Mesenchymal stem cell (in vitro differentiated cells and primary cell): Measurements from ENCODE around the gene MACROD2.

Source experiments
- DNase-seq: peaks from one replicate; pipeline ENCODE4 v3.0.0-alpha.2; 2013
- H2AFZ ChIP-seq: one replicate; pipeline ENCODE4 v1.6.1; 2013; ENCODE audit warnings: low read depth, mild to moderate bottlenecking, control low read depth, inconsistent platforms, low read length, moderate library complexity
- H2AK5ac ChIP-seq: 2 replicates; pipeline ENCODE4 v1.6.1; 2013; ENCODE audit warnings: low read length, moderate library complexity, mild to moderate bottlenecking, inconsistent platforms; ENCODE audit not compliant: severe bottlenecking
- H2BK120ac ChIP-seq: one replicate; pipeline ENCODE4 v1.6.1; 2013; ENCODE audit warnings: low read depth, mild to moderate bottlenecking, inconsistent platforms, low read length, moderate library complexity
- H2BK12ac ChIP-seq, 2 experiments: one replicate each; pipeline ENCODE4 v1.6.1; 2013; ENCODE audit warnings: inconsistent platforms in 2 of 2, low read length in 2 of 2, mild to moderate bottlenecking in 2 of 2, moderate library complexity in 2 of 2, control low read depth in 1 of 2
- H2BK15ac ChIP-seq: one replicate; pipeline ENCODE4 v1.6.1; 2013; ENCODE audit warnings: mild to moderate bottlenecking, low read depth, inconsistent platforms; ENCODE audit not compliant: poor library complexity, severe bottlenecking
- H2BK5ac ChIP-seq: 2 replicates; pipeline ENCODE4 v1.6.1; 2013; ENCODE audit warnings: low read depth, mild to moderate bottlenecking, low read length, control low read depth, inconsistent platforms; ENCODE audit not compliant: poor library complexity, severe bottlenecking
- H3K14ac ChIP-seq, 2 experiments: one replicate each; pipeline ENCODE4 v1.6.1; 2013; ENCODE audit warnings: inconsistent platforms in 2 of 2, low read length in 2 of 2, control low read depth in 1 of 2, mild to moderate bottlenecking in 1 of 2, moderate library complexity in 1 of 2
- H3K18ac ChIP-seq, 2 experiments: one replicate each; pipeline ENCODE4 v1.6.1; 2013; ENCODE audit warnings: inconsistent platforms in 2 of 2, low read length in 2 of 2, control low read depth in 1 of 2, low read depth in 1 of 2, mild to moderate bottlenecking in 1 of 2
- H3K23ac ChIP-seq, 2 experiments: one replicate each; pipeline ENCODE4 v1.6.1; 2013; ENCODE audit warnings: inconsistent platforms in 2 of 2, low read length in 2 of 2, mild to moderate bottlenecking in 2 of 2, moderate library complexity in 2 of 2, control low read depth in 1 of 2
- H3K27ac ChIP-seq: 2 replicates; pipeline ENCODE4 v1.5.1; 2013; ENCODE audit warnings: mild to moderate bottlenecking, moderate library complexity, low read length, control low read depth, inconsistent platforms; ENCODE audit not compliant: poor library complexity, severe bottlenecking
- H3K27me3 ChIP-seq, 2 experiments: 2 replicates each; pipeline versions ENCODE4 v1.6.1 to v1.7.0; 2013; ENCODE audit warnings: low read length in 2 of 2, mild to moderate bottlenecking in 2 of 2, moderate library complexity in 2 of 2, control low read depth in 1 of 2, inconsistent platforms in 1 of 2; ENCODE audit not compliant: control insufficient read depth in 1 of 2, insufficient read depth in 1 of 2
- H3K36me3 ChIP-seq, 2 experiments: 2 replicates each; pipeline versions ENCODE4 v1.6.1 to v1.7.0; 2013; ENCODE audit warnings: low read length in 2 of 2, control low read depth in 1 of 2, inconsistent platforms in 1 of 2, low read depth in 1 of 2, mild to moderate bottlenecking in 1 of 2; ENCODE audit not compliant: insufficient read depth in 2 of 2, control insufficient read depth in 1 of 2
- H3K4ac ChIP-seq, 2 experiments: one replicate each; pipeline ENCODE4 v1.6.1; 2013; ENCODE audit warnings: inconsistent platforms in 2 of 2, low read length in 2 of 2, mild to moderate bottlenecking in 2 of 2, moderate library complexity in 2 of 2, control low read depth in 1 of 2, low read depth in 1 of 2
- H3K4me1 ChIP-seq: 2 replicates; pipeline ENCODE4 v1.6.1; 2013; ENCODE audit warnings: low read depth, low read length, control low read depth; ENCODE audit not compliant: control insufficient read depth, insufficient read depth
- H3K4me2 ChIP-seq: 2 replicates; pipeline ENCODE4 v1.6.1; 2013; ENCODE audit warnings: low read length, mild to moderate bottlenecking, inconsistent platforms; ENCODE audit not compliant: poor library complexity, severe bottlenecking
- H3K4me3 ChIP-seq, 2 experiments: 2 replicates each; pipeline versions ENCODE4 v1.5.1 to v1.7.0; 2013; ENCODE audit warnings: low read length in 2 of 2, mild to moderate bottlenecking in 2 of 2, control low read depth in 1 of 2, low read depth in 1 of 2; ENCODE audit not compliant: insufficient read depth in 1 of 2
- H3K79me1 ChIP-seq: replicated peaks from 2 replicates; pipeline ENCODE4 v1.6.1; 2013; ENCODE audit warnings: mild to moderate bottlenecking, control low read depth, low read length, inconsistent platforms; ENCODE audit not compliant: poor library complexity, severe bottlenecking
- H3K9ac ChIP-seq: 2 replicates; pipeline ENCODE4 v1.7.0; 2013; ENCODE audit warnings: mild to moderate bottlenecking, low read length, moderate library complexity
- H3K9me3 ChIP-seq: 2 replicates; pipeline ENCODE4 v1.7.0; 2013; ENCODE audit warnings: mild to moderate bottlenecking, low read length; ENCODE audit not compliant: control insufficient read depth
- H4K8ac ChIP-seq: one replicate; pipeline ENCODE4 v1.6.1; 2013; ENCODE audit warnings: inconsistent platforms, mild to moderate bottlenecking, low read length, moderate library complexity
- H4K91ac ChIP-seq: one replicate; pipeline ENCODE4 v1.6.1; 2013; ENCODE audit warnings: mild to moderate bottlenecking, low read length, inconsistent platforms
- WGBS: methylation state at CpG from one replicate; pipeline ENCODE4 v1.1.7; 2013; ENCODE audit warnings: mixed read lengths; 5-methylcytosine and 5-hydroxymethylcytosine counted together

Gene MACROD2

DNA sequence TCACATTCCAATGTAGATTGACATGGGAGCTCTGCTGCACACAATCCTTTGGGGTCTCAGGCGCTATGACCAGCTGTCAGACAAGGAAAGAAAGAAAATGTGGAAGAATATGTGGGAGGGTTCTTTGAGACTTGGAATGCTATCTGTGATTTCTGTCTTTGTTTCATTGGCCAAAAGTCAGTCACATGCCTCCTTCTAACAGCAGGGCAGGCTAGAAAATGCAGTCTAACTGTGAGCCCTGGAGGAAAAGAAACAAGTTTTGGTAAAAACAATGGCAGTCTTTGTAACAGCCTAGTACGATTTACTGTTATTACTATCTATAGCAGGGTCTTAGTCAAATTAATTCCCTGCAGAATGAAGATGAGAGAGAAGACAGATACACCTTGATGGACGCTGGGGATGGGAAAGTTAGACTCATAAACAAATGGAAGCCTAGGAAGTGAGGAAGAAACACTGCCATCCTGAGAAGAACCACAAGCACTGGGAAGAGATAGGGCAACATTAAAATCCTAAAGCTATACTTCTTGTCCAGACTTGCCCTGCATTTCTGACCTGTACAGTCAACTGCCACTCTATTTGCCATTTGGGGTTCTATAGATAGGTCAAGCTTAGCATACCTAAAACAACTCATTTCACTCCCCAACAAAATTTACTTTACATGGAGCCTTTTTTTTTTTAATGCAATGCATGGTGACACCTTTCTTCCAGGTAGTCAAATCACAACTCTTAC lies 1744.9 kb downstream of the MACROD2 start:
- Histone ChIP-seq H2BK12ac (no peak overlapping the region), H3K23ac (no peak overlapping the region), H3K9me3 (no peaks in the 10 kb centered on the region), H3K4ac (no peak overlapping the region), H3K4me2 (no peak overlapping the region), H3K36me3 (no peaks in the 10 kb centered on the region), H3K27me3 (no peaks in the 10 kb centered on the region), H2BK5ac (no peak overlapping the region), H3K9ac (no peak overlapping the region), H3K4me3 (no peak overlapping the region), H3K18ac (no peak overlapping the region), H4K91ac (no peak overlapping the region), H3K27ac (no peak overlapping the region), H3K14ac (no peak overlapping the region), H3K79me1 (no peaks in the 10 kb centered on the region), H4K8ac (no peak overlapping the region), H2AK5ac (no peak overlapping the region), H2BK15ac (no peak overlapping the region), H2AFZ (no peak overlapping the region), H2BK120ac (no peak overlapping the region), H3K4me1 (no peaks in the 10 kb centered on the region)
- WGBS: 68% methylated on average over 2 of the region's 3 CpGs
- DNase-seq: no peak

DNA sequence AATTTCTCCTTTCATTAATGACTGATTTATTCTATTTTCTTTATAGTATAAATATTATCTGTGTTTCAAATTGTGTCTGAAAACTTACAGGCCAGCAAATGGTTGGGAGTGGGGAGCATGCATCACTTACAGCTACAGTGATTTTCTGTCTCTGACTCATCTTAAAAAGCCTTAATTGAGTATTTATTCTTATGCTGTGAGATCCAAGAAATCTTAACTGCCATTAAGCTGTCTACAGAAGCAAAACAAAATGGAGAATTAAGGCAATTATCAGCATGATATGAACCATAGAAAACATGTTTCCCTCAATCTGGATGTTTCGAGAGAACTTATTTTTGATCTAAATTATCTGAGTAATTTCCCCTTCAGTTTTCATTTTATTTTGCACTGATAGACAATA lies 1746.8 kb downstream of the MACROD2 start:
- Histone ChIP-seq H3K79me1 (no peaks in the 10 kb centered on the region), H3K27ac (no peak overlapping the region), H2BK120ac (no peak overlapping the region), H2AFZ (no peak overlapping the region), H3K9ac (no peak overlapping the region), H3K14ac (no peak overlapping the region), H3K4me2 (no peak overlapping the region), H3K27me3 (no peaks in the 10 kb centered on the region), H2AK5ac (no peak overlapping the region), H2BK5ac (no peak overlapping the region), H2BK15ac (no peak overlapping the region), H2BK12ac (no peak overlapping the region), H3K36me3 (no peaks in the 10 kb centered on the region), H3K4me1 (no peaks in the 10 kb centered on the region), H3K9me3 (peaks cover 4% of the 10 kb centered on the region), H3K23ac (no peak overlapping the region), H3K4me3 (no peak overlapping the region), H4K8ac (no peak overlapping the region), H3K4ac (no peak overlapping the region), H3K18ac (no peak overlapping the region), H4K91ac (no peak overlapping the region)
- DNase-seq: no peak
- no CpG with 5 or more reads among the region's 1 CpG for WGBS

DNA sequence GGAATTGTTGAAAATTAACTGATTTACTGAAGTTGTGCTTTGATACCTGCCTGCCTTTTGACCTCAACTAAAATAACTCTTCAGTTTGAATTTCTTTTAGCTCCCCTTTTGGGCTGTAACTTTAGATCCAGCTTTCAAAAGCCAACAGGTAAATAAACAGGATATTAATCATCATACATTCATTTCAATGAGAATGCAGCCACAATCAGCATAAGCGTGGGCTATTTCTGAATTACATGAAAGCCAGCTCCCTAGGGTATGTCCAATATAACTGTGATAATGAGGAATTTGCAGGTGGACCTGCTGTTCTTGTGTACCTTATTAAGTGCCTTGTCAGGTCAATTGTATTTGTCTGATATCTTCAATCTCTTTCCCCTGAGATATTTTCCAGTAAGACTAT lies 1747.3 kb downstream of the MACROD2 start:
- Histone ChIP-seq H3K4me2 (no peak overlapping the region), H3K4me3 (no peak overlapping the region), H3K79me1 (no peaks in the 10 kb centered on the region), H3K14ac (no peak overlapping the region), H2AK5ac (no peak overlapping the region), H2BK5ac (no peak overlapping the region), H2BK12ac (no peak overlapping the region), H3K4ac (no peak overlapping the region), H3K23ac (no peak overlapping the region), H3K9ac (no peak overlapping the region), H2BK120ac (no peak overlapping the region), H4K8ac (no peak overlapping the region), H3K4me1 (no peaks in the 10 kb centered on the region), H2BK15ac (no peak overlapping the region), H4K91ac (no peak overlapping the region), H3K27me3 (no peaks in the 10 kb centered on the region), H2AFZ (no peak overlapping the region), H3K18ac (no peak overlapping the region), H3K9me3 (peaks cover 9% of the 10 kb centered on the region), H3K36me3 (no peaks in the 10 kb centered on the region), H3K27ac (no peak overlapping the region)
- WGBS: no CpG with 5 or more reads among the region's 1 CpG
- DNase-seq: no peak

DNA sequence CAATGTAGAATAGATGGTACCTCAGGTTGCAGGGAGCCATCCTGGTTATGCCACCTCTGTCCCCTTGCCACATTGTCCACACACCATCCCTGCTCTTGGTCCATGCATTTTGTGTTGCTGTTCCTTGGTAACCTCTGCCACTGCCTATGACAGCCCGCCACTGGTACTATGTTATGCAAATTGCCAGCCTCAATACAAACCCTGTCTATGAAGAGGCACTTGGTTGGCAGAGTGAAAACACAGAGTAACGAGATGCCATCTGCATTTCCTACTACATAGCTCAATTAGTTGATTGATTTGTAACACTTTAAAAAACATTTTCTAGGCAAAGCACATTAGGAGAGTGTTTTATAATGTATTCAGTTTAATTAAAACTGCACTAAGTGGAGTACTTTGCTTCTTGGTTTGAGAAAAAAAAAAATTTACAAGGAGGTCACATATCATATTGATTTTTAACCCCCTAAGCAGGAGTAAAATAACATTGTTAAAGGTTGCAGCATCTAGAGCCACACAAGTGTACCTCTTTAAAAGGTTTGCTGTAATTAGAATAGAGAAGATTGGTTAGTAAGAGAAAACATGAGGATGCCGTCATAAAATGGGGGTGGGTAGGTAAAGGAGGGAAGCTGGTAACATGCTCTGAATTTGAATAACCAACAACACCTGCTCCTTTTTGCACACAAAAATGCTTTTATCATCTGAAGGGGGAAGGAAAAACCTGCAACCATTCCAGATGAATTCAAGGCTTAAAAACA lies 1760.9 kb downstream of the MACROD2 start:
- Histone ChIP-seq H2BK120ac (no peak overlapping the region), H3K9me3 (no peaks in the 10 kb centered on the region), H3K4me2 (no peak overlapping the region), H2AK5ac (no peak overlapping the region), H3K9ac (no peak overlapping the region), H4K8ac (no peak overlapping the region), H3K27me3 (no peaks in the 10 kb centered on the region), H4K91ac (no peak overlapping the region), H2BK5ac (no peak overlapping the region), H2BK15ac (no peak overlapping the region), H3K4me1 (peaks cover 4% of the 10 kb centered on the region), H3K36me3 (no peaks in the 10 kb centered on the region), H3K27ac (no peak overlapping the region), H3K14ac (no peak overlapping the region), H3K79me1 (no peaks in the 10 kb centered on the region), H3K4me3 (no peak overlapping the region), H3K23ac (no peak overlapping the region), H2AFZ (no peak overlapping the region), H3K18ac (no peak overlapping the region), H3K4ac (no peak overlapping the region), H2BK12ac (no peak overlapping the region)
- no peak for DNase-seq
- WGBS: 75% methylated on average over 3 of the region's 3 CpGs
